Subcutaneous adipose tissue (tissue), 4 donors: ENCODE results near the gene GIMAP4. TPM values are rescaled to one million over a fixed set of nuclear protein-coding genes. Genes with fewer than 3 reads are reported as not detected.

Experiments used
- CTCF ChIP-seq: fragments of 450-650 bp; IDR thresholded peaks from one replicate; pipeline ENCODE4 v1.5.1; 2016; ENCODE audit warnings: low read depth, mild to moderate bottlenecking, control low read depth, antibody characterized with exemption, moderate library complexity
- total RNA-seq, 4 donors: library from RNA; depleted of rRNA; stranded (reverse); fragments of >200 nt; gene quantifications; one replicate each; pipeline ENCODE4 v1.1.0, GENCODE V29; 2016

Gene GIMAP4
- total RNA-seq = 10 to 100 TPM; 43.9 to 69.1 (median 54.8) TPM

DNA sequence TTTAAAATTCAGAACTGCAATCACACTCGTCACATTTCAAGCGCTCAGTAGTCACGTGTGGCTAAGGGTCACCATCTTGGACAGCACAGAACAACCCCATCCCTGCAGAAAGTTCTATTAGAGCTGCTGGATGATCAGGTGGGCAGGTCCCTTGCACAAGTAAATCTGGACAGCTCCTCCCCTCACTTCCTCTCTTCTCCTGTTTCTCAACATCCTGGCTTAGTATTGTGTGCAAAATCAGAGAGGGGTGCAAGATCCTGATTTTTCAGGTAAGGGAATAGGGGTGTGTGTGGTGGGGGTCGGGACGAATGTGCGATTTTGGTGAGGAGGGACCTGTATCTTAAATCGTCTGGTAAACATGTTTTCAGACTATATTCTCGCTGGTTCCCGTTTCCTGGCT is at the start of gene GIMAP4:
Gene GIMAP4, plus strand, starts transcription at position 222 of the 400 bp plus-strand sequence. CDS start 2,512 bp downstream, outside the sequence.
- no peak for TF ChIP-seq CTCF

DNA sequence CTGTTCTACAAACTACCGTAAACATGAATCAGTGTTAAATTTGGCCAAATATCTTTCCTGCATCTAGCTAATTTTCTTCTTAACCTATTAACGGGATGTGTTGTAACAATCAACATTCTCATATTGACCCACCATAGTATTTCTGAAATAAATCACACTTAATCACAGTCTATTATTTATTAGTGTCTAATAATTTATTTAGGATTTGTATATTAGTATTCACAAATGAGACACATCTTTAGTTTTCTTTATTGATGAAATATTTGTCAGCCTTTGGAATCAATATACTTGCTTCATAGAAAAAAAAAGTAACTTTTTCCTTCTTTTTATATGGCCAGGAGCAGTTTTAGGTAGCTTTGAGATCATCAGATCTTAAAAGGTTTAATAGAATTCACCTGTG is 47.9 kb upstream of the GIMAP4 start:
- TF ChIP-seq CTCF = no peak

DNA sequence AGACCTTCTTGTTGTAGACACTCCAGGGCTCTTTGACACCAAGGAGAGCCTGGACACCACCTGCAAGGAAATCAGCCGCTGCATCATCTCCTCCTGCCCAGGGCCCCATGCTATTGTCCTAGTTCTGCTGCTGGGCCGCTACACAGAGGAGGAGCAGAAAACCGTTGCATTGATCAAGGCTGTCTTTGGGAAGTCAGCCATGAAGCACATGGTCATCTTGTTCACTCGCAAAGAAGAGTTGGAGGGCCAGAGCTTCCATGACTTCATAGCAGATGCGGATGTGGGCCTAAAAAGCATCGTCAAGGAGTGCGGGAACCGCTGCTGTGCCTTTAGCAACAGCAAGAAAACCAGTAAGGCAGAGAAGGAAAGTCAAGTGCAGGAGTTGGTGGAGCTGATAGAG is 47.0 kb upstream of the GIMAP4 start:
- no peak for TF ChIP-seq CTCF

- no peak for TF ChIP-seq CTCF
Measured at GRCh38 chr7:150524018-150524417, 43.2 kb upstream of the GIMAP4 start.

GRCh38 chr7:150531704-150532103 is 35.5 kb upstream of the GIMAP4 start:
- TF ChIP-seq CTCF = no peak

DNA sequence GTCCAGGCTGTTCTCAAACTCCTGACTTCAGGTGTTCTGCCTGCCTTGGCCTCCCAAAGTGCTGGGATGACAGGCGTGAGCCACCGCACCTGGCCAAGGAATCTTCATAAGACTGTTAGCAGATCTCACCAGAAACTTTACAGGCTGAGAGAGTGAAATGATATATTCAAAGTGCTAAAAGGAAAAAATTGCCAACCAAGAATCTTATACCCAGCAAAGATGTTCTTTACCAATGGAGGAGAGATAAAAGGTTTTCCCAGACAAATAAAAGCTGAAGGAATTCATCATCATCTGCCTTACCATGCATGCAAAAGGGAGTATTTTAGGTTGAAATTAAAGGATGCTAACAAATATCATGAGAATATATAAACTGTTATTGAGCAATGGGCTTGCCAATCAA is 28.9 kb upstream of the GIMAP4 start:
- TF ChIP-seq CTCF = no peak

GRCh38 chr7:150553163-150553562 is 14.0 kb upstream of the GIMAP4 start:
- no peak for TF ChIP-seq CTCF
